GM18517 (cell line): ENCODE measurements around the gene OLIG2.

Experiments
- ATAC-seq: cut with Tn5 transposase; IDR thresholded peaks from one replicate; pipeline ENCODE4 v1.9.1; 2021; ENCODE audit warnings: mild to moderate bottlenecking, moderate library complexity; ENCODE audit not compliant: unreplicated experiment

OLIG2 gene

GRCh38 chr21:33025489-33026442, at the start of gene OLIG2:
TSS of gene OLIG2 (plus strand) at chr21:33025935. CDS start at chr21:33026863, 928 bp downstream.
- ATAC-seq: no peak

GRCh38 chr21:32976791-32977190, 48.9 kb upstream of the OLIG2 start:
- ATAC-seq: no peak

- no peak for ATAC-seq
Observed at GRCh38 chr21:32977216-32977615, 48.5 kb upstream of the OLIG2 start.

GRCh38 chr21:32978331-32979270, 47.1 kb upstream of the OLIG2 start:
- ATAC-seq: no peak

- no peak for ATAC-seq
Observed at GRCh38 chr21:32979598-32980268, 46.0 kb upstream of the OLIG2 start.

- no peak for ATAC-seq
Observed at GRCh38 chr21:32981096-32981495, 44.6 kb upstream of the OLIG2 start.

GRCh38 chr21:32990666-32991065, 35.1 kb upstream of the OLIG2 start:
- no peak for ATAC-seq

- no peak for ATAC-seq
Observed at GRCh38 chr21:32991361-32991760, 34.4 kb upstream of the OLIG2 start.

- no peak for ATAC-seq
Observed at GRCh38 chr21:32993894-32994293, 31.8 kb upstream of the OLIG2 start.

- no peak for ATAC-seq
Observed at GRCh38 chr21:32994305-32994704, 31.4 kb upstream of the OLIG2 start.

- ATAC-seq: no peak
Observed at GRCh38 chr21:33007747-33008146, 18.0 kb upstream of the OLIG2 start.

GRCh38 chr21:33008333-33009051, 17.2 kb upstream of the OLIG2 start:
- no peak for ATAC-seq

GRCh38 chr21:33010931-33011330, 14.8 kb upstream of the OLIG2 start:
- ATAC-seq: no peak

- no peak for ATAC-seq
Observed at GRCh38 chr21:33011462-33011861, 14.3 kb upstream of the OLIG2 start.

GRCh38 chr21:33013626-33014025, 12.1 kb upstream of the OLIG2 start:
- ATAC-seq: no peak

GRCh38 chr21:33014331-33014730, 11.4 kb upstream of the OLIG2 start:
- no peak for ATAC-seq

GRCh38 chr21:33015096-33015495, 10.6 kb upstream of the OLIG2 start:
- ATAC-seq: no peak

- ATAC-seq: no peak
Observed at GRCh38 chr21:33015756-33016155, 10.0 kb upstream of the OLIG2 start.

- ATAC-seq: no peak
Observed at GRCh38 chr21:33018707-33019465, 6.8 kb upstream of the OLIG2 start.

GRCh38 chr21:33019516-33019884, 6.2 kb upstream of the OLIG2 start:
- no peak for ATAC-seq
